SIG-M5 treated with dmso at 0.1 percent for 504 hours (cell line): Measurements from ENCODE around the gene LIMA1.
"Not testable (repeated sequence)": the region's sequence is repeated elsewhere in the genome, so short reads cannot be mapped to it uniquely, and the experiment has no call there.

ENCODE experiments used
- DNase-seq: peaks from one replicate; lab custom pipeline; 2025; ENCODE audit not compliant: unreplicated experiment; lab: John Stamatoyannopoulos, UW

The LIMA1 gene

GRCh38 chr12:50283229-50283923, at the start of gene LIMA1:
Gene LIMA1 (minus strand): TSS chr12:50283520. CDS start chr12:50248751, 34,769 bp downstream.
- DNase-seq: peak; percentile 87

GRCh38 chr12:50331745-50332144, 48.4 kb upstream of the LIMA1 start:
- DNase-seq: no peak

GRCh38 chr12:50328664-50329063, 45.3 kb upstream of the LIMA1 start:
- not testable (repeated sequence) for DNase-seq

DNA sequence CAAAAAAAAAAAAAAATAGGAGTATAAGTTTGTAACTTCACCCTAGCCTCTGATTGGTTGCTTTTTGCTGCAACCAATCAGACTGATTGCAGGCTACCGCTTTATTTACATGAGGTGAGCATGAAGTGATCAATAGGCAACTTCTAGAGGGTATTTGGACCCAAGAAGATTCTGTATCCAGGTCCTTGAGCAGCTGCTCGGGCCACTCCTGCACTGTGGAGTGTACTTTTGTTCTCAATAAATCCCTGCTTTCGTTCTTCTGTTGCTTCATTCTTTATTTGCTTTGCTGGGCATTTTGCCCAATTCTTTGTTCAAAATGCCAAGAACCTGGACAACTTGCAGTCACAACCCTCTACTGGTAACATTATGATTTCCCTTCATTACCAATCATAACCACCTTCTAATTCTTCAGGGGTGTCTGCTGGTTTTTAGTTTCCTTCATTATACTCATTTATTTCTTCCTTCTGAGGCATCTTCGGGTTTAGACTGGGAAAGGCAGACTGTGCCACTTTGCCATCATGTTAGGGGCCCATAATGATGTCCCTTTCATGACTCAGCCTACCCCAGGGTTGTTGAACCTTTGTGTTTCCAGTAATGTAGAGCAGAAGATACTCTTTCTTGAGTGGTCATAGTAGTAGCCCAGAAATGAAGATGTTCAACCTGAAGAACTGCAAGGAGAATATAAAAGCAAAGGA, 43.4 kb upstream of the LIMA1 start:
- peak; percentile 22 for DNase-seq

- DNase-seq: no peak
These were observed 42.6 kb upstream of the LIMA1 start for GRCh38 chr12:50325890-50326391.

- DNase-seq: not testable (repeated sequence)
These were observed 41.5 kb upstream of the LIMA1 start for GRCh38 chr12:50324770-50325169.

GRCh38 chr12:50324077-50324476, 40.8 kb upstream of the LIMA1 start:
- DNase-seq: not testable (repeated sequence)

DNA sequence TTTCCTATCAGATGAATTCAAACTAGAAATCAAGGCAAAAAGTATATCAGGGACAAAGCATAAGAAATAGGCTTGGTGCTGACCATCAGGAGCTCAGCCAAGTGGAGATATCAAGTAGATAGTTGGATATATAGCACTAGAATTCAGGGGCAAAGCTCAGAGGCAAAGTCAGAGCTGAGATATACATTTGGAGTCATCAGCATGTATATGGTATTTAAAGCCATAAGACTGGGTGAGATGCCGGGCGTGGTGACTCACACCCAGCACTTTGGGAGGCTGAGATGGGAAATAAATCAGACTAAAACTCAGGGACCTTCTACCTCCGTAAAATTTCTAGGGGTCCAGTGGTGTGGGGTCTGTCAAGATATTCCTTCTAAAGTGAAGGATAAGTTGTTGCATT, 38.9 kb upstream of the LIMA1 start:
- no peak for DNase-seq

DNA sequence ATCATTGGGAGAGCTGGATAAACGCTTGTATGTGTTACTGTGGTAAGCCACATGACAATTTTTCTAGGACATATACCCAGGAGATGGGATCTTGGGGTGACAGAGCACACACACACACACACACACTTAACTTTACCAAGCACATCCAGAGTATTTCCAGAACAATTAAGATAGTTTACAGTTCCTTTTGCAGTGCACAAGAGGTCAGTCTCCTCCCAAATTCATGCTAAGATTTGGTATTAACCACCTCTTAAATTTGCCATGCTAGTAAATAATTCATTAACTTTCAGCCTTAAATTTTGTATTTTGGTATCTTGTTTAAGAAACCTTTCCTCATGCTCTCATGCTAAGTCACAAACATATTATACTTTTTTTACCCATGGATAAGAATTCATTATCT, 33.9 kb upstream of the LIMA1 start:
- DNase-seq: no peak

- no peak for DNase-seq
These were observed 32.5 kb upstream of the LIMA1 start for GRCh38 chr12:50315803-50316202.

GRCh38 chr12:50314636-50315312, 31.5 kb upstream of the LIMA1 start:
- peak; percentile 40 for DNase-seq

DNA sequence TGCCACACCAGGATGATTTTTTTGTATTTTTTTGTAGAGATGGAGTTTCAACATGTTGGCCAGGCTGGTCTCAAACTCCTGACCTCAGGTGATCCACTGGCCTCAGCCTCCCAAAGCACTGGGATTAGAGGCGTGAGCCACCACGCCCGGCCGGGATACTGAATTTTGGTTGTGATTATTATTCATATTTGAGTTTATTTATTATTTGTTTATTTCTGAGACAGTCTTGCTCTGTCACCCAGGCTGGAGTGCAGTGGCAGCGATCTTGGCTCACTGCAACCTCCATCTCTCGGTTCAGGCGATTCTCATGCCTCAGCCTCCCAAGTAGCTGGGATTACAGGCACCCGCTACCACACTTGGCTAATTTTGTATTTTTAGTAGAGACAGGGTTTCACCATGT, 30.7 kb upstream of the LIMA1 start:
- not testable (repeated sequence) for DNase-seq

- DNase-seq: no peak
These were observed 30.1 kb upstream of the LIMA1 start for GRCh38 chr12:50313256-50313931.

DNA sequence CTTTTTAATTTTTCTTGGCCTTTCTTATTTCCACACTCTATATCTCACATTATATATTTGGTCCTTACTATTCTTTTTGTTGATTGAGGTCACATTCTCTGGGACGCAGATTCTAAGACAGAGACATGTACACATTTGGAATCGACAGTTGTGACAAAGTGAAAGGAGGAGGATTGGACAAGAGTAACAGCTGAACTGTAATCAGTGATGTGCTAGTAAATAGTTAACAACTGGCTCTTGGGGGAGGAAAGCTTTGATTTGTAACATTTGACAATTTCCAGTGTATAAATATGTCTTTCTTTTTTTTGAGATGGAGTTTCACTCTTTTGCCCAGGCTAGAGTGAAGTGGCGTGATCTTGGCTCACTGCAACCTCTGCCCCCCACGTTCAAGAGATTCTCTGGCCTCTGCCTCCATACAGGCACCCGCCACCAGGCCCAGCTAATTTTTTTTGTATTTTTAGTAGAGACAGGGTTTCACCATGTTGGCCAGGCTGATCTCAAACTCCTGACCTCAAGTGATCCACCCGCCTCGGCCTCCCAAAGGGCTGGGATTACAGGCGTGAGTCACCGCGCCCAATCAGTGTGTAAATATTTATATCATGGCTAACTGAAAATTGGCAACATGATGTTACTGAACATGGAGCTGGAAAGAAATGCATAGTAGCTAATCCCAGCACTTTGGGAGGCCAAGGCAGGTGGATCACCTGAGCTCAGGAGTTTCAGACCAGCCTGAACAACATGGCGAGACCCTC, 28.7 kb upstream of the LIMA1 start:
- not testable (repeated sequence) for DNase-seq

GRCh38 chr12:50309950-50310349, 26.6 kb upstream of the LIMA1 start:
- no peak for DNase-seq

DNA sequence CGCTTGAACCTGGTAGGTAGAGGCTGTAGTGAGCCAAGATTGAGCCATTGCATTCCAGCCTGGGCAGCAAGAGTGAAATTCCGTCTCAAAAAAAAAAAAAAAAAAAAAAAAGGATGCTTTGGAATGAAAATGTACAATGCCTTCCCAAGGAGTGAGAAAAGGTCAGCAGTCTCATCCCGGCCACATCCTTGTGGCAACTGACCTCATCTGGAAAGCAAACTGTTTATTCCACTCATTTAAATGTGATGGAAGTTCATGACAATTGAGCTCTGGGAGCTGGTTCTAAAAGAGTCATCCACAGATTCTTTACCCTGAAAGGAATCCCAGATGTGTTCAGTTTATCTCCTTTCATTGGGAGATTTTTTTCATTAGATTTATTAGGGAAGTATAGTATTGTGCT, 19.4 kb upstream of the LIMA1 start:
- DNase-seq: no peak

GRCh38 chr12:50297996-50298395, 14.7 kb upstream of the LIMA1 start:
- peak; percentile 33 for DNase-seq

DNA sequence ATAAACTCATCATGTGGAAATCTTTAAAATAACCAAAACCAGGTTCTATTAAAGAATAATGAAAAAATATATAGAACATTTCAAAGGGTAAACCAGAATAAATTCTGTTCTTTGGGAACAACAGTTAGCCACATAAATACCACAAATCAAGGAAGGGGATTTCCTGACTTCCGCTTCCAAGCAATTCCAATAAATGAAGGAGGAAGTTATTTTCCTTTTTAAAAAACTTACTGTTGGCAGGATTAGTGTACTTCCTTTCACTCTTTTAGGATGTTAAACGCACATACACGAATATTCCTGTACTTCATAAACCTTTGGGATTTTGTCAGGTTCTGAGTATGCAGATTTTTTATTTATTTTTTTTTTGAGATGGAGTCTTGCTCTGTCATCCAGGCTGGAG, 13.7 kb upstream of the LIMA1 start:
- no peak for DNase-seq

GRCh38 chr12:50296554-50296953, 13.2 kb upstream of the LIMA1 start:
- no peak for DNase-seq

DNA sequence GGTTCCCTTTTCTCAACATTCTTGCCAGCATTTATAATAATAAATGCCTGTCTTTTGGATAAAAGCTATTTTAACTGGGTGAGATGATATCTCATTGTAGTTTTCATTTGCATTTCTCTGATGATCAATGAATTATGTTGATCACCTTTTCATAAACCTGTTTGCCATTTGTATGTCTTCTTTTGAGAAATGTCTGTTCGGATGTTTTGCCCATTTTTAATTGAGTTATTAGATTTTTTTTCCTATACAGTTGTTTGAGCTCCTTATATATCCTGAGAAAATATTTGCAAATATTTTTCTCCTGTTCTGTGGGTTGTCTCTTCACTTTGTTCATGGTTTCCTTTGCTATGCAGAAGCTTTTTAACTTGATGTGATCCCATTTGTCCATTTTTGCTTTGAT, 8.1 kb upstream of the LIMA1 start:
- no peak for DNase-seq

- not testable (repeated sequence) for DNase-seq
These were observed 7.4 kb upstream of the LIMA1 start for GRCh38 chr12:50290692-50291091.
